Islet of Langerhans (tissue), 1 donor: ENCODE data around the gene RAB40C.

Experiments
- FAIRE-seq: peaks from one replicate; lab custom pipeline; 2011; peaks lifted over from hg19 to GRCh38; lab: Jason Lieb, UNC

The RAB40C gene

DNA sequence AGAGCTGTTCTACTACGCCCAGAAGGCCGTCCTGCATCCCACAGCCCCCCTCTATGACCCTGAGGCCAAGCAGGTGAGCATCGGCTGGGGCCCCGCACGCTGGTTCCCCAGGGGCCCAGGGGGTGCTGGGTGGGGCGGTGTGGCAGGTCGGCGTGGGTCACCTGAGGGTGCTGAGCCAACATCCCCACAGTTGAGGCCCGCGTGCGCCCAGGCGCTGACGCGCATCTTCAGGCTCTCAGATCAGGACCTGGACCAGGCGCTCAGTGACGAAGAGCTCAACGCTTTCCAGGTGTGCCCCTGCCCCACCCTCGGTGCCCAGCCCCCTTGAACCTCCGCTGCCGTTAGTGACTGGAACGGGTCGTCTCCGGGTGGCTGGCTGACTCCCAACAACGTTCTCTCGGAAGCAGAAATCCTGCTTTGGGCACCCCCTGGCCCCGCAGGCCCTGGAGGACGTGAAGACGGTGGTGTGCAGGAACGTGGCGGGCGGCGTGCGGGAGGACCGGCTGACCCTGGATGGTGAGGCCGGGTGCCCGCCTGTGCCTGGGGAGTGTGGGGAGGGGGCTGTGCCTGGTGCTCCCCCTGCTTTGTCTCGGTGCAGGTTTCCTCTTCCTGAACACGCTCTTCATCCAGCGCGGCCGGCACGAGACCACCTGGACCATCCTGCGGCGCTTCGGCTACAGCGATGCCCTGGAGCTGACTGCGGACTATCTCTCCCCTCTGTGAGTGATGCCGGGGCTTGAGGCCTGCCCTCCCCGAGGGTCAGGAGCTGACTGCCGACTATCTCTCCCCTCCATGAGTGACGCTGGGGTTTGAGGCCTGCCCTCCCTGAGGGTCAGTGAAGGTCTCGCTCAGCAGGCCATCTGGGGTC, 80.9 kb downstream of the RAB40C start:
- no peak for FAIRE-seq

DNA sequence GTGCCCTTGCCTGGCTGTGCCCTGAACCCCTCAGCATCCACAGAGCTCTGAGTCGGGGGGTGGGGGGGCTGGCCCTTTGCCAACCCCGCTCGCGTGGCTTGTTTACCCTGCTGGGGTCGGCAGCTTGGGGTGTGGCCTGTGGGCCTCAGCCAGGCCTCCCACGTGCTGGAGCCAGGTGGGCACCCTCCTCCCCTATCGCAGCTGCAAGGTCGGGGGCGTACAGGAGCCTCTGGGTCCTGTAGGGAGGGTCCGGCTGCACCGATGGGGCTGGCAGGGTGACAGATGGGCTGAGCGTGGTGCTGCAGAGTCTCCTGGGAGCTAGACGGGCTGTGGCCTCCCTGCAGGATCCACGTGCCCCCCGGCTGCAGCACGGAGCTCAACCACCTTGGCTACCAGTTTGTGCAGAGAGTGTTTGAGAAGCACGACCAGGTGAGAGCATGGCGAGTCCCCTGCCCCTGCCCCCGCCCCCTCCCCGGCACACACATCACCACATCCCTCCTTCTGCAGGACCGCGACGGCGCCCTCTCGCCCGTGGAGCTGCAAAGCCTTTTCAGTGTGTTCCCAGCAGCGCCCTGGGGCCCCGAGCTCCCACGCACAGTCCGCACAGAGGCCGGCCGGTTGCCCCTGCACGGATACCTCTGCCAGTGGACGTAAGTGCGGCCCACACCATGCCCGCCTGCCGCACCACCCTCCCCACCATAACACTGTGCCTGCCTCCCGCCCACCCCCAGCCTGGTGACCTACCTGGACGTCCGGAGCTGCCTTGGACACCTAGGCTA, 81.7 kb downstream of the RAB40C start:
- FAIRE-seq, result no peak

DNA sequence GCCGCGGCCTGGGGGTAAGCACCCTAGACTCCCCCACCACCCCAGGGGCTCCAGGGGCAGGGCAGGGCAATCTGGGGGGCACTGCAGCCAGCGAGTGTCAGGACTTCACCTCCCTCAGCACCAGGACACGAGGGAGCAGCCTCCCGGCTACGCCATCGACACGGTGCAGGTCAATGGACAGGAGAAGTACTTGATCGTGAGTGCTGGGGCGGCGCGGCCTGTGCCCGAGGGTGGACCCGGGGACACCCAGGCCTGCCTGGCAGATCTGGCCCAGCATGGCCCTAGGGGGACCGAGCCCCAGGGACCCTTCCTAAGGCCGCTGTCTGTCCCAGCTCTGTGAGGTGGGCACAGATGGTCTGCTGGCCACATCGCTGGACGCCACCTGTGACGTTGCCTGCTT, 82.5 kb downstream of the RAB40C start:
- no peak for FAIRE-seq

DNA sequence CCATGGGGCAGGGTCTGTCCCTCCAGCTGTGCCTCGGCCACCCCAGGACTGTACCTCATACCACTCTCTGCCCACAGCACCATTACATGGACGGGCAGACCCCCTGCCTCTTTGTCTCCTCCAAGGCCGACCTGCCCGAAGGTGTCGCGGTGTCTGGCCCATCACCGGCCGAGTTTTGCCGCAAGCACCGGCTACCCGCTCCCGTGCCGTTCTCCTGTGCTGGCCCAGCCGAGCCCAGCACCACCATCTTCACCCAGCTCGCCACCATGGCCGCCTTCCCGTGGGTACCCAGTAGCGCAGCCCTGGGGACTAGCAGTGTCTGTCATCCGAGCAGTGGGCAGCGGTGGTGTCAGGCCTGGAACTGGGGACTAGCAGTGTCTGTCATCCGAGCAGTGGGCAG, 83.0 kb downstream of the RAB40C start:
- FAIRE-seq, result no peak

DNA sequence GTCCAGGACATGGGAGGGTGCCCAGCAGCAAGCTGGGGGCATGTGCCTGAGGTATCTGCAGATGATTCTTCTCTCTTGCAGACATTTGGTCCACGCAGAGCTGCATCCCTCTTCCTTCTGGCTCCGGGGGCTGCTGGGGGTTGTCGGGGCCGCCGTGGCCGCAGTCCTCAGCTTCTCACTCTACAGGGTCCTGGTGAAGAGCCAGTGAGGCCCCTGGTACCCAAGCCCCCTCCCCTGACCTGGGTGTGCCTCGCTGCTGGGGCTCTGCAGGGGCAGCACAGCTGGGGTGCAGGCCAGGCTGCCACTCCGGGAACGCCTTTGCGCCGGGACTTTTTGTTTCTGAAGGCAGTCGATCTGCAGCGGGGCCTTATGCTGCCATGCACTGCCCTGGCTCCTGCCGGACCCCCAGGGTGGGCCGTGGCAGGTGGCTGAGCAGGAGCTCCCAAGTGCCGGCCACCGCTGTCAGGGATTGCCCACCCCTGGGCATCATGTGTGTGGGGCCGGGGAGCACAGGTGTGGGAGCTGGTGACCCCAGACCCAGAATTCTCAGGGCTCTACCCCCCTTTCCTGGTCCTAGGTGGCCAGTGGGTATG, 83.6 kb downstream of the RAB40C start:
- FAIRE-seq, result no peak

DNA sequence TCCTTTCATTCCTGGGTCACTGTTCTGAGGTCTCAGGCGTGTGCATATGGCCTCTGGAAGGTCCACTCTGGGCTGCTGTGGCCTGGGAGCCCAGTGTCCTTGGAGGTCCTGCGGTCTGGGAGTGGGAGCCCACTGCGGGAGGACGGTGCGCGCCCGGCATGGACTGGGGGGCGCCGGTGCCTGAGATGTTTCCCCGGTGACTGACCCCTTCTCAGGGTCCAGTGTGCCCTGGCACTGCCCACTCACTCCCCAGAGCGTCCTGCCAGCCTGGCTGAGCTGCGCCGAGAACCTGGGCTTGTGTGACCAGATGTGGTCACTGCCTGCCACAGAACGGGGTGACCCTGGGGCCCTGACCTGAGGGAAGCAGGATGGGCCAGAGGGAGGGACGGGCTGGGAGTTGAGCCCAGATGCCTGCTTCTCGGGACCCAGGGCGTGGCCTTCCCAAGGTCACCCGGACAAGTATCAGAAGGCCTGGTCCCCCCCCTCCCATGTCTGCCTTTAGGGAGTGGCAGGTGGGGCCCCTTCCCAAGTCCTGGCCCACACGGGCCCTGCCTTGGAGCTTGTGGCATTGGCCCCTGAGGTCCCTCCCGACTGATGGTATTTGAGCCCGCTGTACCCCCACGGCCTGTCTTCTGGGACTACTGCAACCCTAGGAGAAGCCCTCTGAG, 84.5 kb downstream of the RAB40C start:
- no peak for FAIRE-seq

DNA sequence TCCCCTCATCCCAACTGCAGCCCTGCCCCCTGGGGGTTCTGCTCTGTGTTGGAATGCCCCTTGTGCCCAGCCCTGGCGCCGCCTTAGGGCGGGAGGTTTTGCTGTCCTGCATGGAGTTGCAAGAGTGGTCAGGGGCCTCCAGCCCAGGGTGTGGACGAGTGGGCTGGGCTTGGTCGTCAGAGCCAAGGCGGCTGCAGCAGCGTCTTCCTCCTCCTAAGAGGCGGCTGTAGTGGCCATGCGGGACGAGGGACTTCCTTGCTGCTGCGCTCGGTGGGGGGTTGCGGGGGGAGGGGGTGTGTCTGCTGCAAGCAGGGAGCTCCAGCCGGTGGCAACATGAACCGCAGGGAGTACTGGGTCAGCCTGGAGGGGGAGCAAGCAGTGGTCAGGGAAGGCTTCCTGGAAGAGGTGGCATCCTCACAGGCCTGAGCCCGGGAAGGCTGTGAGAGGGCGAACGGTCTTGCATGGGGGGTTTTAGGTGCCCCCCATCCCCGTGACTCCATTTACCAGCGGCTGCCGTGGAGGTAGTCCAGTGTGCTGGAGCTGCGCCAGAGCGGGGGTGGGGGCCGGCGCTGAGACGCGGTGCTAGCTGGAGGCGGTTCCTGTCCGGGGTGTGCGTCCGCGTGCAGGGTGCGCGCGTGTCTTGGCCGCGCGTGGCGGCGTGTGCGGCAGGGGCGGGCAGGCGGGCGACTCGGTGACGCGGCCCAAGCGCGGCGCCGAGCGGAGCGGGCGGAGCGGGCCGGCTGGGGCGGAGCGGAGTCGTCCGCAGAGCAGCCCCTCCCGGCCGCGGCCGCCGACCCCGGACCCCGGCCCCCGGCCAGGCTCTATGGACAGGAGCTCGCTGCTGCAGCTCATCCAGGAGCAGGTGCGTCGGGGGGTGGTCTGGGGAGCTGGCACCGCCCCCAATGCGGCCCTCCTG, 85.4 kb downstream of the RAB40C start, which contains the start of gene RHBDL1:
TSS of gene RHBDL1 (plus strand) at position 704 of the 916 bp plus-strand sequence. CDS start at position 824, 120 bp downstream.
- no peak for FAIRE-seq

DNA sequence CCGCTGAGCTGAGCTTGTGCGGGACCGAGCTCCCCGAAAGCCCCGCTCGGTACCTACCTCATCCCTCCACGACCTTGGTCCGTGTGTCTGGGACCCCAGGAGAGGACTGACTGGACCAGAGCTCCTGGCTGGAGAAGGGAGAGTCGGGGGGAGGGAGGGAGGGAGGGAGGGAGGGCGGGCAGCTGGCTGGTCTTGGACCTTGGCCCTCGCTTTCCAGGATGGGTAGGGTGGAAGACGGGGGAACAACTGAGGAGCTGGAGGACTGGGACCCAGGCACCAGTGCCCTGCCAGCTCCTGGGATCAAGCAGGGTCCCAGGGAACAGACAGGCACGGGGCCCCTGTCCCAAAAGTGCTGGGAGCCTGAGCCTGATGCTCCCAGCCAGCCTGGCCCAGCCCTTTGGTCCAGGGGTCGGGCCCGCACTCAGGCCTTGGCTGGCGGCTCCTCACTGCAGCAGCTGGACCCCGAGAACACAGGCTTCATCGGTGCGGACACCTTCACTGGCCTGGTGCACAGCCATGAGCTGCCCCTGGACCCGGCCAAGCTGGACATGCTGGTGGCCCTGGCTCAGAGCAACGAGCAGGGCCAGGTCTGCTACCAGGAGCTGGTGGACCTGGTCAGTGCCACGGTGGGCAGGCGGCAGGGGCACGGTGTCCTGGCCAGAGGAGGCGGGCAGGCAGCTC, 86.2 kb downstream of the RAB40C start:
- FAIRE-seq, result no peak

DNA sequence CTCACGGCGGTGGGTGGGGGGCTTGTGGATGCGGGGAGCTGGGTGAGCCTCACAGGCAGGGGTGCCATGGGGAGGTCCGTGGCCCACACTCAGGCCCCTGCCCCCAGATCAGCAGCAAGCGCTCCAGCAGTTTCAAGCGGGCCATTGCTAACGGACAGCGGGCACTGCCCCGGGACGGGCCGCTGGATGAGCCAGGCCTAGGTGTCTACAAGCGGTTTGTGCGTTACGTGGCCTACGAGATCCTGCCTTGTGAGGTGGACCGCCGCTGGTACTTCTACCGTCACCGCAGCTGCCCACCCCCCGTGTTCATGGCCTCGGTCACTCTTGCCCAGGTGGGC, 86.7 kb downstream of the RAB40C start:
- FAIRE-seq, result no peak

DNA sequence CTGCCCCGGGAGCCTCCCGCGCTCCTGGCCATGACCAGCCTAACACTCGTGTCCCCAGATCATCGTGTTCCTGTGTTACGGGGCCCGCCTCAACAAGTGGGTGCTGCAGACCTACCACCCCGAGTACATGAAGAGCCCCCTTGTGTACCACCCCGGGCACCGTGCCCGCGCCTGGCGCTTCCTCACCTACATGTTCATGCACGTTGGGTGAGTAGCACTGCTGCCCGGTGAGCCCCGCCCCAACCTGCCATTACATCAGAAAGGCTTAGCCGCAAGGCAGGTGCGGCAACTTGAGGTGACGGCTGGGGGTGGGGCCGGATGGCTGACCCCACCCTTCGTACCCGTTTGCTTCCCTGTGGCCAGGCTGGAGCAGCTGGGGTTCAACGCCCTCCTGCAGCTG, 87.0 kb downstream of the RAB40C start:
- FAIRE-seq, result no peak

DNA sequence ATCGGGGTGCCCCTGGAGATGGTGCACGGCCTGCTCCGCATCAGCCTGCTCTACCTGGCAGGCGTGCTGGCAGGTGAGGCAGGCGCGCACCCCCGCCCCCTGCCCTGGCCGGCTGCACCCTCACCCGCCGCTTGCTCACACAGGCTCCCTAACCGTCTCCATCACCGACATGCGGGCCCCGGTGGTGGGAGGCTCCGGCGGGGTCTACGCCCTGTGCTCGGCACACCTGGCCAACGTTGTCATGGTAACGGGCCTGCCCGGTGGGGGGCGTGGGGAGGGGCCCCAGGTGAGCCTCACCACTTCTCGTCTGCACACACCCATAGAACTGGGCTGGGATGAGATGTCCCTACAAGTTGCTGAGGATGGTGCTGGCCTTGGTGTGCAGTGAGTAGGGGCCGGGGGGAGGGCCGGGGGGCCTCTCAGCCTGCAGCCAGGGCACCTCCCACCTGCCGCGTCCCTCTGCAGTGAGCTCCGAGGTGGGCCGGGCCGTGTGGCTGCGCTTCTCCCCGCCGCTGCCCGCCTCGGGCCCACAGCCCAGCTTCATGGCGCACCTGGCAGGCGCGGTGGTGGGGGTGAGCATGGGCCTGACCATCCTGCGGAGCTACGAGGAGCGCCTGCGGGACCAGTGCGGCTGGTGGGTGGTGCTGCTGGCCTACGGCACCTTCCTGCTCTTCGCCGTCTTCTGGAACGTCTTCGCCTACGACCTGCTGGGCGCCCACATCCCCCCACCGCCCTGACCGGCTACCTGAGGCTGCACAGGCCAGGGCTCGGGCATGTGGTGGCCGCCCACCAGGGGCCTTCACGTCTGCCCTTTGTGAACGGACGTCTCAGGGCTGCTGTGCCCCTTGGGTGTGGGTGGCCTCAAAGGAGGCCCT, 87.7 kb downstream of the RAB40C start:
- no peak for FAIRE-seq

DNA sequence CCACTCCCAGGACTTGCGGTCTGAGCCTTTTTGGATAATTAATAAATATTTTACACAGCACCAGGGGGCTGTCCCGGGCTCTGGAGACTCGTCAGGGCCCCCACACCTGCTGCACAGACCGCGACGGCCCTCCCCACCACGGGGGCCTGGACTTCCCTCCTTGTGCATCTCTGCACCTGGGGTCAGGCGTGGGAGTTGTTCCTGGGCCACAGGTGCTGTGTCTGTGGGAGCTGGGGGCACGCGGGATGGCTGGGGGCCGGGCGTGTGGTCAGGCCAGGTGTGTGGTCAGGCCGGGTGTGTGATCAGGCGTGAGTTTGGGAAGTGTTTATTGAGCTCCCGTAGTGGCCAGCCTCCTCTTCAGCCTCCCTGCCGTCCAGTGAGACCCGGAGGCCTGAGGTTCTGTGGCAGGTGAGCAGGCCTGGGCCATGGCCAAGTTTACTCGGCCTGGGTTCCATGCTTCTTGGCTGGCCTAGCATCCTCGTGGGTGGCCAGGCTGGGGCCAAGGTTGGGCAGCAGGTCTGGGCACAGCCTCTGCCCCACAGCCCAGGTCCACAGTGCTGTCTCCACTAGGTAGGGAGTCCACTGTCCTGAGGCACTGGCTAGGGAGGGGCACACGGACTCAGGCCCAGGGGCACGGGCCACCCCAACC, 88.5 kb downstream of the RAB40C start:
- FAIRE-seq, result no peak
